Kidney epithelial cell (primary cell): ENCODE results near the gene ELOVL7. TPM values are rescaled to one million over a fixed set of nuclear protein-coding genes. Genes with fewer than 3 reads are reported as not detected.

Experiments used
- DNase-seq: peaks from one replicate; pipeline ENCODE4 v3.0.0-alpha.2; 2010; ENCODE audit warnings: low read depth
- H3K27me3 ChIP-seq: 2 replicates; pipeline ENCODE4 v1.6.0; 2011; ENCODE audit warnings: low read length; ENCODE audit not compliant: control insufficient read depth, insufficient read depth
- H3K36me3 ChIP-seq: 2 replicates; pipeline ENCODE4 v1.5.1; 2011; ENCODE audit warnings: low read length; ENCODE audit not compliant: control insufficient read depth, insufficient read depth
- H3K4me3 ChIP-seq: 2 replicates; pipeline ENCODE4 v1.5.1; 2011; ENCODE audit warnings: low read depth, mild to moderate bottlenecking, control low read depth, low read length
- total RNA-seq: library from RNA; depleted of rRNA; stranded (reverse); fragments of >200 nt; gene quantifications from 2 replicates; pipeline ENCODE4 v1.2.3, GENCODE V29; 2015
- TF ChIP-seq, protein P1 (sequence below): IDR thresholded peaks from 2 replicates; pipeline ENCODE4 v1.5.1; 2011; ENCODE audit warnings: mild to moderate bottlenecking, moderate library complexity, low read length, control low read depth, inconsistent platforms; ENCODE audit not compliant: insufficient read depth, poor library complexity, severe bottlenecking

The ELOVL7 gene
- total RNA-seq, 1 donor from 2014 or later = 35.3 TPM

DNA sequence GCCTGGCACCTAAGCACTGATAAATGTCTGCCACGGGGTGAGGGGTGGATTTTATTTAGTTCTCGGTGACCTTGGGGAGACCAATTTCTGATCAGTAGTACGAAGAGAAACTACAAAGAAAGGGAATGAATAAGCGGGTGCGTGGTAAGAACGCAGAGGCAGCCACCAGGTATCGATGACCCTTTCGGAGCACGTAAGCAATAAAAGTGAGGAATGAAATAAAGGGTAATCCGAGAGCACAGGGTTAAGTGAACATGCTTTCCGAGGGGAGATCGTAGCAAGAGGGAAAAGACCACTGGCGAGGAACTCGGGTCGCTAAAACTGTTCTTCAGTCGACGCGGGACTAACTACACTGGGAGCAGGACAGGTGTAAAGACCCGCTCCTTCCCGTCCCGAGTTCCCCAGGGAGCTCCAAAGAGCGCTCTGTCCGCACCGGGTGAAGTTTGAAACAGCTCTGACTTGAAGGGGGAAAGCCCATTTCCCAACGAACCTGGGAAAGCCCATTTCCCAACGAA is 1.1 kb downstream of the ELOVL7 start:
- Histone ChIP-seq H3K4me3 (peak overlapping the region; percentile 87), H3K36me3 (no peaks in the 10 kb centered on the region), H3K27me3 (no peaks in the 10 kb centered on the region)
- TF ChIP-seq, protein P1, sequence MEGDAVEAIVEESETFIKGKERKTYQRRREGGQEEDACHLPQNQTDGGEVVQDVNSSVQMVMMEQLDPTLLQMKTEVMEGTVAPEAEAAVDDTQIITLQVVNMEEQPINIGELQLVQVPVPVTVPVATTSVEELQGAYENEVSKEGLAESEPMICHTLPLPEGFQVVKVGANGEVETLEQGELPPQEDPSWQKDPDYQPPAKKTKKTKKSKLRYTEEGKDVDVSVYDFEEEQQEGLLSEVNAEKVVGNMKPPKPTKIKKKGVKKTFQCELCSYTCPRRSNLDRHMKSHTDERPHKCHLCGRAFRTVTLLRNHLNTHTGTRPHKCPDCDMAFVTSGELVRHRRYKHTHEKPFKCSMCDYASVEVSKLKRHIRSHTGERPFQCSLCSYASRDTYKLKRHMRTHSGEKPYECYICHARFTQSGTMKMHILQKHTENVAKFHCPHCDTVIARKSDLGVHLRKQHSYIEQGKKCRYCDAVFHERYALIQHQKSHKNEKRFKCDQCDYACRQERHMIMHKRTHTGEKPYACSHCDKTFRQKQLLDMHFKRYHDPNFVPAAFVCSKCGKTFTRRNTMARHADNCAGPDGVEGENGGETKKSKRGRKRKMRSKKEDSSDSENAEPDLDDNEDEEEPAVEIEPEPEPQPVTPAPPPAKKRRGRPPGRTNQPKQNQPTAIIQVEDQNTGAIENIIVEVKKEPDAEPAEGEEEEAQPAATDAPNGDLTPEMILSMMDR = no peak
- no peak for DNase-seq

DNA sequence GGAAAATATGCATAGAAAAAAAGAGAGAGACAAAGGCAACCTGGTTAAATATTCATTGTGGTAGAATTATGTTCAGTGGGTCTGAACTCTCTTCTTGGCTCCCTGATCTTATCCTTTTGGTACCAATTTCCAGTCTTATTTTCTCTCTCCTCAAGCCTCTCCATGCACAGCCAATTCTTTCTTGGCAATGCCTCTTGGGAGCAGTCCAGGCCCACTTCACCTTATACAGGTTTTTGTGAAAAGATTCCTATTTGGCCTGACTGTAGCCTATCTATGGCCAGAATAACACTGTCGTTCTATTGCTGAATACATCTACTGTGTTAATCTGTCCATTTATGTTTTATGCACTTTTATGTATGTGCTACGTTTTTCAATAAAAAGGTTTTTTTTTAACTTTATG is 2.7 kb downstream of the ELOVL7 start:
- no peak overlapping the region for H3K4me3 ChIP-seq
- no peak for DNase-seq
- H3K27me3 ChIP-seq = no peaks in the 10 kb centered on the region
- H3K36me3 ChIP-seq = no peaks in the 10 kb centered on the region
- TF ChIP-seq, protein P1 = no peak

DNA sequence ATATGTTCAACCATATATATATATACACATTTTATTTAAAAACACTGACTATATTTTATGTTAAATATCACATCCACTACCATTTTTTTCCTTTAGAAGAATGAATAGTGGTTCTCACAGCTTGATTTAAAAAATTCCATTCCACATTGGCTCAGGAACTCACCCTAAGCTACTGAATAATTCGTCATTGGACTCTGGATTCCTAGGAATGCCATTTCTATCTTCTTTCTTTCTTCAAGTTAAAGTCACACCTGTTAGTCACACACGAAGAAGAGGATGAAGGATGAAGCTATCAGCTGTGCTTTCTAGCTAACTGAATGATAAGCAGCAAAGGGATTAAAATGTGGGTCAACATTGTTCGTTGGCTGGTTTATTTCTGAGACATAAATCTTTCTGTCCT is 7.9 kb downstream of the ELOVL7 start:
- H3K27me3 ChIP-seq = no peaks in the 10 kb centered on the region
- no peaks in the 10 kb centered on the region for H3K36me3 ChIP-seq
- no peak for DNase-seq
- H3K4me3 ChIP-seq = no peak overlapping the region
- TF ChIP-seq, protein P1 = no peak

DNA sequence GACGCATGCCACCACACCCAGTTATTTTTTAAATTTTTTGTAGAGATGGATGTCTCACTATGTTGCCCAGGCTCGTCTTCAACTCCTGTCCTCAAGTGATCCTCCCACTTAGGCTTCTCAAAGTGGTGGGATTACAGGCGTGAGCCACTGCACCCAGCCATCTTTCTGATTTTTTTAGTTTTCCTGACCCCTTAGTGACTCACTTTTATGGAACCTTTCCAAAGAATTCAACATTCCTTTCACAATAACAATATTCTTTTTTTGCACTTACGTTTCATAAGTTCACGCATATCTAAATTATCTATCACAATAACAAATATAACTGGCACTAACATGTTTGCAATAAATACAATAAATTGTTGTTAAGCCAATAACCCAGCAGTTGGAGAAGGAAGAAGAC is 8.5 kb downstream of the ELOVL7 start:
- H3K36me3 ChIP-seq = no peaks in the 10 kb centered on the region
- no peaks in the 10 kb centered on the region for H3K27me3 ChIP-seq
- no peak for DNase-seq
- TF ChIP-seq, protein P1 = no peak
- no peak overlapping the region for H3K4me3 ChIP-seq

DNA sequence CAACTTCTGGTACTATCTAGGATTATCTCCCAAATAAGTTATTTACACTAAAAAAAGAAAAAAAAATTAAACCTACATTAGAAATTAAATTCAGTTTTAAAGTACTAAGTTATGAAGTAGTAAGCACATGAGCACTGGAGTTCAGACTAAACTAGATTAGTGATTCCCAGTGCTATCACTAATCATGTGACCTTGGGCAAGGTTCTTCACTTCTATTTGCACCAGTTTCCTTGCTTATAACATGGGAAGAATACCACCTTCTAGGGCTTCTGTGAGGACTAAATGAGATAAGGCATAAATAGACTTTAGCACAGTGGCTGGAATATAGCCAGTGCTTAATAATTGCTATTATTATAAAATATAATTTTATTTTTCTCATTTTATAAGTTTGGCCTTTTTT is 10.5 kb downstream of the ELOVL7 start:
- no peaks in the 10 kb centered on the region for H3K36me3 ChIP-seq
- H3K4me3 ChIP-seq = no peak overlapping the region
- TF ChIP-seq, protein P1 = no peak
- DNase-seq = no peak
- no peaks in the 10 kb centered on the region for H3K27me3 ChIP-seq

DNA sequence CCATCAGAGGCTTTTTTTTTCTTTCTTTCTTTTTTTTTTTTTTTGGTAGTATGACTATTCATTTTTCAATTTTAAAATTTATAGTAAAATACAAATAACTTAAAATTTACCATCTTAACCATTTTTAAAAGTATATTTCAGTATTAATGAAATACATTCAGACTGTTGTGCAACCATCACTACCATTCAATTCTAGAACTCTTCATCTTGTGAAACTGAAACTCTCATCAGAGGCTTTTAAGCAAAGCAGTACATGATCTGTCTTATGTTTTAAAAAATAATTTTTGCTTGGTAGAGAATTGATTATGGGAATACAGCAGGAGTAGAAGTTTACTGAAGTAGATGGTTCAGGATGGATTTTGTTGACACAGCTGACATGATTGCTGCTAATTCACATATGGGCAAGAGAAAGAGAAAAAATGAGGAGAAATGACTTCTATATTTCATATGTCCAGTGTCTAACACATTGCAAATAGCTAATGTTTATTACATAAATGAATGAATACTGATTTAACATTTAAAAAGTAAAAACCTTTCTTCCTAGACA is 13.4 kb downstream of the ELOVL7 start:
- Histone ChIP-seq H3K4me3 (no peak overlapping the region), H3K36me3 (no peaks in the 10 kb centered on the region), H3K27me3 (no peaks in the 10 kb centered on the region)
- TF ChIP-seq, protein P1 = no peak
- DNase-seq = no peak
